ENCODE results near the gene F2RL1. TPM values are rescaled to one million over a fixed set of nuclear protein-coding genes. Genes with fewer than 3 reads are reported as not detected.
A peak's percentile ranks its signal among the peaks of the same experiment; 100 is the strongest.
"Not testable (repeated sequence)": the region's sequence is repeated elsewhere in the genome, so short reads cannot be mapped to it uniquely, and the experiment has no call there.

The F2RL1 gene
- polyA plus RNA-seq, 1 donor from 2014 or later: 2.6 TPM

DNA sequence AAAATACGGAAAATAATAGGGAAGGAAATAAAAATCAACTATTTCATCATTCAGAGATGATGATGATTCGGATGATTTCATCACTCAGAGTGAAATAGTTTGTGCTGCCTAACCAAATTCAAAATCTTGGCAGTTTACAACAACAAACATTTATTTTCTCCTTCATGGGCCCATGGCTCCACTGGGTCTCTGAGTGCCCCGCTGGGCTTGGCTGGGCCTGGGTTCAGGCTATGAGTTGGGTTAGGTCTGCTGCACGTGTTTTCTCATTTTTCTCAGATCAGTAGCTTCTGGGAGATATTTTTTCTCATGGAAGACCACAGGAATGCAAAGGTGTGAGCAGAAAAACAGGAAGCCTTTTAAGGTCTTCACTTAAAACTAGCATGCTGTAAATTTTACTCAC, 24.0 kb upstream of the F2RL1 start:
- H3K36me3 Mint-ChIP-seq: no peaks in the 10 kb centered on the region
- peak overlapping the region in 1 of 3 donors; percentile 55 for H3K27ac Mint-ChIP-seq
- H3K27me3 Mint-ChIP-seq: no peaks in the 10 kb centered on the region
- H3K4me1 Mint-ChIP-seq: peaks cover 0 to 8% (median 3%) of the 10 kb centered on the region in 3 donors
- H3K9me3 Mint-ChIP-seq: peaks cover 0 to under 1% (median under 1%) of the 10 kb centered on the region in 3 donors
- no peak overlapping the region for H3K4me3 Mint-ChIP-seq

DNA sequence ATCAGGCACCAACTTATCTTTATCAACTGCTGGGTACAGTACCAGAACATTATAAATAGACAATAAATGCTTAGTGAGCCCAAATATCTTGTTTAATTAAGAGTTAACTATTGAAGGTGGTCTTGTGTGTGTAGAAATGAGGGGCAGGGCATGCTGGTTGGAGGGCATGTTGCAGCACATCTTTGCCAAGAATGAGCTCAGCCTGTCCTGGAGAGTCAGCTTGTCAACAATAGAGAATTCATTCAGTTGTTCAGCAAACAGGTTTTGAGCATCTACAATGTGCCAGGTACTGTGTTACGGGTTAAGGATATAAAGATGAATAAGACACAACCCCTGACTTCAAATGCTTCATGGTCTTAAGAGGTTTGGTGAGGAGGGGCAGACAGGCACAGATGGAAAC, 19.2 kb upstream of the F2RL1 start:
- H3K27ac Mint-ChIP-seq: no peak overlapping the region
- H3K4me3 Mint-ChIP-seq: no peak overlapping the region
- no peaks in the 10 kb centered on the region for H3K36me3 Mint-ChIP-seq
- H3K27me3 Mint-ChIP-seq: peaks cover 3% of the 10 kb centered on the region
- no peaks in the 10 kb centered on the region for H3K4me1 Mint-ChIP-seq
- no peaks in the 10 kb centered on the region for H3K9me3 Mint-ChIP-seq

DNA sequence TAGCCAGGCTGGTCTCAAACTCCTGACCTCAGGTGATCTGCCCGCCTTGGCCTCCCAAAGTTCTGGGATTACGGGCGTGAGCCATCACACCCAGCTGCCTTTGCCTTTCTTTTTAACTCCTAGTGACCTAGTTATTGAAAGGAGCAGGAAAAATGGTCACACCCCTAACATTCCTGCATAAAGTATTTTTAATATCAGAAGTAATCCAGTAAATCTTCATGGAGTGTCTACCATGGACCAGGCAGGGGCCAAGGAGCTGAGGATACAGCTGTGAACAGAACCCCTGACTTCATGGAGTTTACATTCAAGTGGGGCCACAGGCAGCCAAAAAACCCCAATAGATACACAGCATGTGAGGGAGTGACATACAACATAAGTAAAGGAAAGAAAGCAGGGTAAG, 18.3 kb upstream of the F2RL1 start:
- no peaks in the 10 kb centered on the region for H3K4me1 Mint-ChIP-seq
- no peak overlapping the region for H3K27ac Mint-ChIP-seq

DNA sequence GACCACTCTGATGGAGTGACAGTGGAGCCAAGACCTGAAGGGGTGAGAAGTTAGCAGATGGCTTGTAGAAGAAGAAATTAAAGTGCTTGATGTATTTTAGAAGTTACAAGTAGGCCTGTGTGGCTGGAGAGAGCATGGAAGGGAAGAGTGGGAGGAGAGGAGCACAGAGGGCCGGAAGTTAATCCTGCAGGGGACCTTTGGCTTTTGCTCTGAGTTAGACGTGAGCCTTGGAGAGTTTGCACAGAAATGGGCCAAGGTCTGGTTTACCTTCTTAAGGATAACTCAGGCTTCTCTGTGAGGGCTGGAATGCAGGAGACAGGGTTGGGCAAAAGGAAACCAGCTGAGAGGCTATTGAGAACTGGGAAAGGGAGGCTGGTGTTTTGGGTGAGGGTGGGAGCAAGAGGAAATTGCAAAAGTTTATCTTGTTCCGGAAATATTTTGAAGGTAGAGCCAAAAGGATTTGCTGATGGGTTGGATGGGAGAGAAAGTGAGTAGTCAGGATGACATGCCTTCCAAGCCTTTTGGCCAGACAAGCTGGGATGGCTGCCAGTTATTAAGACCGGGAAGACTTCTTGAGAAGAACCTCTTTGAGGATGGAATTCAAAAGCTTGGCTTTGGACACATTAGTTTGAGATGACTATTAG, 17.5 kb upstream of the F2RL1 start:
- Mint-ChIP-seq H3K9me3 (no peaks in the 10 kb centered on the region), H3K27ac (no peak overlapping the region), H3K27me3 (peaks cover 3% of the 10 kb centered on the region), H3K36me3 (no peaks in the 10 kb centered on the region), H3K4me1 (no peaks in the 10 kb centered on the region), H3K4me3 (peak overlapping the region in 1 of 4 donors; percentile 63)

More for the DNA sequence above, 18.3 kb upstream of the F2RL1 start:
- Mint-ChIP-seq H3K4me3 (no peak overlapping the region), H3K27me3 (peaks cover 3% of the 10 kb centered on the region), H3K9me3 (no peaks in the 10 kb centered on the region), H3K36me3 (no peaks in the 10 kb centered on the region)

DNA sequence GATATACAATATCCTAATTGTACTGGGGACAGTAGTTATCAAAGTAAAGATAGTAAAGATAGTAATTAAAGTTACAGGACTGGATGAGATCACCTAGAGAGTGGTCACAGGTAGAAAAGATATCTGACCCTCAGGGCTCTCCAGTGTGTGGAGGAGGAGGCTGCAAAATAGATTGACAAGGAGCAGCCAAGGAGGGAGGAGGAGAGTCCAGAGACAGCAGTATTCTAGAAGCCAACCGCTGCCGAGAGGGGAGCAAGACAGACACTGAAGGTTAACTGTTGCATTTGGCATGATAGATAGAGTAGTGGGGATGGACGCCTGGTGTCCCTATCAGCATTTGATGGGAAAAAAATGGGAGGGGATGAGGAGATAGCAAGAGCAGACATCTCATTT, 17.0 kb upstream of the F2RL1 start:
- Mint-ChIP-seq H3K4me3 (no peak overlapping the region), H3K27me3 (peaks cover 3% of the 10 kb centered on the region), H3K4me1 (no peaks in the 10 kb centered on the region), H3K36me3 (no peaks in the 10 kb centered on the region), H3K27ac (no peak overlapping the region), H3K9me3 (no peaks in the 10 kb centered on the region)

DNA sequence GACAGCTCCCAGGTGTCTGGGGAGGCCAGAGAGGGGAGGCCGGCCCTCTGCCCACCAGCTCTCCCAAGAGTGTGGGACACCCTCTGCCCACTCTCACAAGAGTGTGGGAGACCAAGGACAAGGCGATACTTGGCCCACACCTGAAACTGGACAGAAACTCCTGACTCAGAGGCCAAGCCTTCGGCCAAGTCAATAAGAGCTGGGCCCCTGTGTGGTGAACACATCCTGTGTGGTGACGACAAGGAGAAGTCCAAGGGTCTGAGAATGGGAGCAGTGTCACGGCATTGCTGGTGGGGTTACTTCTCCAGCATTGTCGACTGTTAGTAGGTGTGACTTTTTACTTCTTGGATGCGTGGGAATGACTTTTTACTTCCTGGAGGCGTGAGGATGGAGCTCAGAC, 14.6 kb upstream of the F2RL1 start:
- H3K27me3 Mint-ChIP-seq: peaks cover 3% of the 10 kb centered on the region
- no peak overlapping the region for H3K27ac Mint-ChIP-seq
- H3K4me1 Mint-ChIP-seq: no peaks in the 10 kb centered on the region
- H3K9me3 Mint-ChIP-seq: no peaks in the 10 kb centered on the region
- no peaks in the 10 kb centered on the region for H3K36me3 Mint-ChIP-seq
- no peak overlapping the region for H3K4me3 Mint-ChIP-seq

DNA sequence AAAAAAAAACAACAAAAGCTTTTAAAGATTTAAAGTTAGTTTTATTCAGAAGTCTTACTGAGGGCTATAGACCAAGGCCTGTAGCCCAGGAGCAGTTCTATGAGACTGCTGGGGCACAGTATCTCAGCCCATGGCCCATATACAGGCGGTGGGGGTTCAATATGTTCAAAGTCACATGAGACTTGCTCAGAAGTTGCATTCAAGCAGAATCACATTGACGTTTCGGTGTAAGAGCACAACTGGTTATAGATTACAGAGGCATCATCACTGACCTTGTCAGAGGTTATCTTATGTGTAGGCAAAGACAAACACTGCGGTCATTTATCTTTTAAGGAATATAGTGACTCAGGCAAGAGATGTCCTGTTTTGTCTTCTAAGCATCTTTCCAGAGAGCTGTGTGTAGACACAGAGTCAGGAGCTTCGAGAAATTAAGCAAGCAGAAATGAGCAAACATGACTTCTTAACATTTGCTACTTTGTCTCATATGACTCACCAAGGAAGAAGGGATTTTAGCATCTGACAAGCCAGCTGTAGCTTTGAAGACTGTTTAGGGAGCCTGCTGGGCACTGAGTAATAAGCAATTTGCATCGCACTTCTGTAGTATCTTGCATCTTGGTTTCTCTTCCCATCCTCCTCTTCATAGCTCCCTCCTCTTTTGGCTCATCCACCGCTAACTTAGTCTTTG, 12.9 kb upstream of the F2RL1 start:
- H3K27me3 Mint-ChIP-seq: peaks cover 3% of the 10 kb centered on the region
- H3K4me3 Mint-ChIP-seq: no peak overlapping the region
- no peaks in the 10 kb centered on the region for H3K9me3 Mint-ChIP-seq
- no peaks in the 10 kb centered on the region for H3K4me1 Mint-ChIP-seq
- H3K27ac Mint-ChIP-seq: no peak overlapping the region
- H3K36me3 Mint-ChIP-seq: no peaks in the 10 kb centered on the region

DNA sequence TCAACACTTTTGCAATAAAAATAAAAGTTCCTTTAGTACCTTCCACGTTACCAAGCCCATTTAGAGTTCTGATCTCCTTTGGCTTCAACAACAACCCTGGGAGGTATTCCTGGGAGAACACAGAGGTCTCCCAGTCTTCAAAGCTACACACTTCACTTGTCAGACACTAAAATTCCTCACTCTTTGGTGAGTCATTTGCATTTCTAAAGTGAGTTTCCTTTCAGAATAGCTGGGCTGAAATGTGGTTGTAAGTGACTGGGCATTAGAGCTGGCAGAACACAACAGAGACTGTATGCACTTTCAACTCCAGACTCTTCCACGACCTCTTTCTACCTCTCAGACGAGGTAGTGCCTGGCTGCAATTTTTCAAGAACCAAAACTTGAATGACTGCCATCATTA, 11.5 kb upstream of the F2RL1 start:
- H3K27me3 Mint-ChIP-seq: no peaks in the 10 kb centered on the region
- H3K4me1 Mint-ChIP-seq: no peaks in the 10 kb centered on the region
- H3K27ac Mint-ChIP-seq: no peak overlapping the region
- H3K36me3 Mint-ChIP-seq: no peaks in the 10 kb centered on the region
- H3K9me3 Mint-ChIP-seq: no peaks in the 10 kb centered on the region
- H3K4me3 Mint-ChIP-seq: no peak overlapping the region

- H3K36me3 Mint-ChIP-seq: no peaks in the 10 kb centered on the region
- no peaks in the 10 kb centered on the region for H3K27me3 Mint-ChIP-seq
- no peak overlapping the region for H3K27ac Mint-ChIP-seq
Observed at GRCh38 chr5:76808141-76808691, 10.6 kb upstream of the F2RL1 start.

DNA sequence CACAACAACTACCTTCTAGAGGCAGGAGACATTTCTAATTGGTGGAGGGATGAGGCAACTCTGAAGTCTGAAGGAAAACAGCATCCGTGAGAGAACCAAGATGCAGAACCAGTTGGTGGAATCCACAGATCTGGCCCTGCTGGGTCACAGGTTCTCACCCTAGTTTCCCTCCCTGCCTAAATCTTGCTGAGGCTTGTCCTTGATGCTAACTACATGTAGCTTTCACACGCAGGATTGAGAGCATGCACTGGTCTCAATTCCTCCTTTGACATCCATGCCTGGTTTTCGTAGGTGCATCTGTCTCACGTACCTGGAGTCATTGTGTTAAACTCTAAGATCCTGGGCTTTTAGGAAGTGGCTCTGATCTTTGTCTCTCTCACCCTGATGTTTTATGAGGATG, 9.7 kb upstream of the F2RL1 start:
- no peak overlapping the region for H3K4me3 Mint-ChIP-seq
- H3K9me3 Mint-ChIP-seq: no peaks in the 10 kb centered on the region
- no peaks in the 10 kb centered on the region for H3K36me3 Mint-ChIP-seq
- H3K27me3 Mint-ChIP-seq: no peaks in the 10 kb centered on the region
- no peaks in the 10 kb centered on the region for H3K4me1 Mint-ChIP-seq
- H3K27ac Mint-ChIP-seq: peak overlapping the region in 1 of 3 donors; percentile 26

More at GRCh38 chr5:76808141-76808691, 10.6 kb upstream of the F2RL1 start:
- Mint-ChIP-seq H3K4me1 (no peaks in the 10 kb centered on the region), H3K9me3 (no peaks in the 10 kb centered on the region), H3K4me3 (no peak overlapping the region)

GRCh38 chr5:76810236-76810635, 8.6 kb upstream of the F2RL1 start:
- no peaks in the 10 kb centered on the region for H3K36me3 Mint-ChIP-seq
- no peaks in the 10 kb centered on the region for H3K9me3 Mint-ChIP-seq
- H3K4me1 Mint-ChIP-seq: no peaks in the 10 kb centered on the region
- H3K27ac Mint-ChIP-seq: no peak overlapping the region
- H3K4me3 Mint-ChIP-seq: no peak overlapping the region
- peaks cover under 1% of the 10 kb centered on the region for H3K27me3 Mint-ChIP-seq

DNA sequence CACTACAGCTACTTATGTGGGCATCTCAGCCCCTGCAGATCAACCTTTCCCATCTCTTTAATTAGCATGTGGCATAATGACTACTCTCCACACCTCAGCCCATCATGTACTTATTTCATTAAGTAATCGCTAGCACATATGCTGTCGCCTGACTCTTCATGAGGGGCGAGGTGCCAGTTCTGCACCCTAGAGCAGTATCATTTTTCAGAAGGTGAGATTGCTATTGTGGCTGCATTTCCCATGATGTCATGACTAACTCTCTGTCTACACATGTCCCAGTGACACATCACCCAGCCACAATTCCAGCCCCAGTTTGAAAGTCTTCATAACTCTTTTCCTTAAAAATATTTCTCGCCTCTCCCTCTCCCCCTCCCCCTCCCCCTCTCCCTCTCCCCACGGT, 7.6 kb upstream of the F2RL1 start:
- no peaks in the 10 kb centered on the region for H3K9me3 Mint-ChIP-seq
- peaks cover 8% of the 10 kb centered on the region for H3K27me3 Mint-ChIP-seq
- no peaks in the 10 kb centered on the region for H3K36me3 Mint-ChIP-seq
- no peak overlapping the region for H3K4me3 Mint-ChIP-seq
- H3K27ac Mint-ChIP-seq: no peak overlapping the region
- H3K4me1 Mint-ChIP-seq: no peaks in the 10 kb centered on the region

GRCh38 chr5:76812209-76812608, 6.6 kb upstream of the F2RL1 start:
- H3K36me3 Mint-ChIP-seq, H3K9me3 Mint-ChIP-seq: not testable (repeated sequence)
- peaks cover 11% of the 10 kb centered on the region for H3K27me3 Mint-ChIP-seq

GRCh38 chr5:76813982-76814562, 4.8 kb upstream of the F2RL1 start:
- Mint-ChIP-seq H3K27ac (no peak overlapping the region), H3K4me3 (no peak overlapping the region), H3K27me3 (peaks cover 22% of the 10 kb centered on the region), H3K9me3 (no peaks in the 10 kb centered on the region), H3K36me3 (no peaks in the 10 kb centered on the region), H3K4me1 (peaks cover 3 to 7% (median 5%) of the 10 kb centered on the region in 3 donors)

More at GRCh38 chr5:76812209-76812608, 6.6 kb upstream of the F2RL1 start:
- not testable (repeated sequence) for H3K4me1 Mint-ChIP-seq, H3K4me3 Mint-ChIP-seq, H3K27ac Mint-ChIP-seq

DNA sequence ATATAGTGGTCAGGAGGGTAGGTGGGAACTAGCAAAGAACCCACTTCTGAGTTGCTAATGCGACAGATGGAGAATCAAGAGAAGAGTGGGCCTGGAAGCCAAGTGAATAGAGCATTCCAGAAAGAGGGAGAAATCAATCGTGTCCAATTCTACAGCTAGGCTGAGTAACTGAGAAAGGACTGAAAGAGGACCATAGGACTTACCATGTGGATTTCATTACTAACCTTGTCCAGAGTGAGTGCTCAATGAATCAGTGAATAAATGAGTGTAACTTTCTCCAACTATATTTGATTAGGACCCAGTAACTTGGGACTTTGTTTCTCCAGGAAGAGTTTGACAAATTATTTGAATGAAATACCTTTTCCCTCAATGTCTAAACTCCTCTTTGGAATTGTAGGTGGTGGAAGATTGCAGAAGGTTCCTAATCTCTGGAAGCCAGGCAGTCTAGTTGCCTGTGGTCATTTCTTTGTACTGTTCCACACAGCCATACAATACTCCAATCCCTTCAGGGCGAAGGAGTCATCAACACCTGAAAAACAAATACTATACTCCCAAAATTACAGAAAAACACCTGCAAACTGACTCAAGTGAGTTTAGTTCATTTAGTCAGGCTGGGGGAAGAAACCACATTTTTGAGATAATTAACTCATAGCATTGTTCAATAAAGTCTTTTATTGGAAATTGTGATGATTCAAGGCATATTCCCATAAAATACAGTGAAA, 2.6 kb upstream of the F2RL1 start:
- Mint-ChIP-seq H3K36me3 (no peaks in the 10 kb centered on the region), H3K4me3 (peak overlapping the region in 1 of 4 donors; percentile 62), H3K27me3 (peaks cover 37% of the 10 kb centered on the region), H3K4me1 (peaks cover 3 to 12% (median 7%) of the 10 kb centered on the region in 3 donors), H3K9me3 (no peaks in the 10 kb centered on the region), H3K27ac (no peak overlapping the region)
